Fibroblast of lung (primary cell): ENCODE results near the gene UBE2L6. TPM values are rescaled to one million over a fixed set of nuclear protein-coding genes. Genes with fewer than 3 reads are reported as not detected.

Experiments used
- DNase-seq, 2 donors: peaks; one replicate each; pipeline versions ENCODE4 v3.0.0 to v3.0.0-alpha.2; 2010; ENCODE audit warnings: low read depth in 2 of 2
- H2AFZ ChIP-seq: 2 replicates; pipeline ENCODE4 v1.5.1; 2012; ENCODE audit warnings: low read length, control low read depth, inconsistent platforms
- H3K27ac ChIP-seq: 2 replicates; pipeline ENCODE4 v1.5.1; 2011; ENCODE audit warnings: low read length, control low read depth; ENCODE audit not compliant: insufficient read depth
- H3K27me3 ChIP-seq: 2 replicates; pipeline ENCODE4 v1.5.1; 2011; ENCODE audit warnings: mild to moderate bottlenecking, low read length; ENCODE audit not compliant: control insufficient read depth, insufficient read depth
- H3K36me3 ChIP-seq: 2 replicates; pipeline ENCODE4 v1.5.1; 2011; ENCODE audit warnings: low read length; ENCODE audit not compliant: control insufficient read depth, insufficient read depth
- H3K4me1 ChIP-seq: 2 replicates; pipeline ENCODE4 v1.5.1; 2011; ENCODE audit warnings: low read length; ENCODE audit not compliant: control insufficient read depth, insufficient read depth; ENCODE audit errors: extremely low read depth
- H3K4me2 ChIP-seq: 2 replicates; pipeline ENCODE4 v1.5.1; 2011; ENCODE audit warnings: low read length, control low read depth; ENCODE audit not compliant: insufficient read depth; ENCODE audit errors: extremely low read depth
- H3K4me3 ChIP-seq, 4 experiments: fragments of 200-600 bp in 1 of 4; sonication (generic) in 1 of 4; replicated peaks in 1 of 4; 2 replicates each; pipeline ENCODE4 v1.5.1; 2011 to 2016; ENCODE audit warnings: low read length in 4 of 4, low read depth in 3 of 4, mild to moderate bottlenecking in 3 of 4, control low read depth in 2 of 4, inconsistent platforms in 1 of 4, mixed read lengths in 1 of 4; ENCODE audit not compliant: insufficient read depth in 1 of 4; ENCODE audit errors: control extremely low read depth in 1 of 4
- H3K79me2 ChIP-seq: 2 replicates; pipeline ENCODE4 v1.5.1; 2012; ENCODE audit warnings: mild to moderate bottlenecking, low read length, inconsistent platforms; ENCODE audit not compliant: control insufficient read depth, insufficient read depth
- H3K9ac ChIP-seq: 2 replicates; pipeline ENCODE4 v1.5.1; 2011; ENCODE audit warnings: mild to moderate bottlenecking, low read length, control low read depth; ENCODE audit not compliant: insufficient read depth
- H3K9me3 ChIP-seq: 2 replicates; pipeline ENCODE4 v1.5.1; 2012; ENCODE audit warnings: low read depth, low read length; ENCODE audit not compliant: control insufficient read depth, insufficient read depth
- H4K20me1 ChIP-seq: 2 replicates; pipeline ENCODE4 v1.5.1; 2011; ENCODE audit warnings: low read length; ENCODE audit not compliant: control insufficient read depth, insufficient read depth; ENCODE audit errors: extremely low read depth
- EZH2 ChIP-seq: IDR thresholded peaks from 2 replicates; pipeline ENCODE4 v1.5.1; 2012; ENCODE audit warnings: low read length, control low read depth, mild to moderate bottlenecking; ENCODE audit errors: missing control alignments
- polyA plus RNA-seq, 2 donors: library from polyadenylated mRNA; depleted of rRNA in 1 of 2; stranded (reverse) in 1 of 2; unstranded in 1 of 2; fragments of >200 nt; gene quantifications; 2 replicates each; pipeline ENCODE4 v1.2.1, GENCODE V29; 2011 to 2012; ENCODE audit warnings: missing spikeins in 1 of 2
- total RNA-seq: library from RNA; depleted of rRNA; stranded (reverse); fragments of >200 nt; gene quantifications from 2 replicates; pipeline ENCODE4 v1.2.1, GENCODE V29; 2014
- TF ChIP-seq, protein P1 (sequence below), 2 donors: IDR thresholded peaks in 1 of 2; conservative IDR thresholded peaks in 1 of 2; 1 replicate in 1 of 2; 2 replicates in 1 of 2; pipeline ENCODE4 v1.5.1; 2011 to 2012; ENCODE audit warnings: low read length in 2 of 2, control low read depth in 1 of 2, inconsistent platforms in 1 of 2, low read depth in 1 of 2, mild to moderate bottlenecking in 1 of 2

Gene UBE2L6
- total and polyA plus RNA-seq, 2 donors (not counting 1 experiment from before 2014, with no cell fraction given): 94.8 to 113 TPM

DNA sequence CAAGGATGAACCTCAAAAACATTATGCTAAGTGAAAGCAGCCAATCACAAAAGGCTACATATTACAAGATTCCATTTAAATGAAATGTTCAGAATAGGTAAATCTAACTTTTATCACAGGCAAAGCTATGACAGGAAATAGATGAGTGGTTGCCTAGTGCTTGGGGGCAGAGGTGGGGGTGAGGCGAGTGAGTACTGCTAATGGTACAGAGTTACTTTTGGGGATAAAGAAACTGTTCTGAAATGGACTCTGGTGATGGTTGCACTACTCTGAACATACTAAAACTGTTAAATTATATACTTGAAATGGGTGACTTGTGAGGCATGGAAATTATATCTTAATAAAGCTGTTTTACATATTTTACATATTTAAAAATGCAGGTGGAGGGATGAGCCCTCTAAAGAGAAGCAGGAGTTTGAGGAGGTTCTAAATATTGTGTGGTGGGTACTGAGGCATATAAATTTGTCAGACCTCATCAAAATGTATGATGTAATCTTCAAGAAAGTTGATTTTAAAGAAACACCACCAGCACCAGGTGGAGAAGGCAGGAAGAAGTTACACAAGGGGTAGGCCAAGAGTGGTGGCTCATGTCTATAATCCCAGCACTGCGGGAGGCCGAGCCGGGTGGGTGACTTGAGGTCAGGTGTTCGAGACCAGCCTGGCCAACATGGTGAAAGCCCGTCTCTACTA is 55.6 kb downstream of the UBE2L6 start:
- H3K36me3 ChIP-seq: peaks cover 3% of the 10 kb centered on the region
- TF ChIP-seq, protein P1, sequence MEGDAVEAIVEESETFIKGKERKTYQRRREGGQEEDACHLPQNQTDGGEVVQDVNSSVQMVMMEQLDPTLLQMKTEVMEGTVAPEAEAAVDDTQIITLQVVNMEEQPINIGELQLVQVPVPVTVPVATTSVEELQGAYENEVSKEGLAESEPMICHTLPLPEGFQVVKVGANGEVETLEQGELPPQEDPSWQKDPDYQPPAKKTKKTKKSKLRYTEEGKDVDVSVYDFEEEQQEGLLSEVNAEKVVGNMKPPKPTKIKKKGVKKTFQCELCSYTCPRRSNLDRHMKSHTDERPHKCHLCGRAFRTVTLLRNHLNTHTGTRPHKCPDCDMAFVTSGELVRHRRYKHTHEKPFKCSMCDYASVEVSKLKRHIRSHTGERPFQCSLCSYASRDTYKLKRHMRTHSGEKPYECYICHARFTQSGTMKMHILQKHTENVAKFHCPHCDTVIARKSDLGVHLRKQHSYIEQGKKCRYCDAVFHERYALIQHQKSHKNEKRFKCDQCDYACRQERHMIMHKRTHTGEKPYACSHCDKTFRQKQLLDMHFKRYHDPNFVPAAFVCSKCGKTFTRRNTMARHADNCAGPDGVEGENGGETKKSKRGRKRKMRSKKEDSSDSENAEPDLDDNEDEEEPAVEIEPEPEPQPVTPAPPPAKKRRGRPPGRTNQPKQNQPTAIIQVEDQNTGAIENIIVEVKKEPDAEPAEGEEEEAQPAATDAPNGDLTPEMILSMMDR (conservative IDR thresholded peaks at IDR 0.05 in 1 of 2, IDR thresholded peaks at IDR 0.05 in 1 of 2; ENCODE audit: low read depth in 1 of 2, low read length in 2 of 2): no peak
- TF ChIP-seq EZH2: no peak
- DNase-seq: no peak

DNA sequence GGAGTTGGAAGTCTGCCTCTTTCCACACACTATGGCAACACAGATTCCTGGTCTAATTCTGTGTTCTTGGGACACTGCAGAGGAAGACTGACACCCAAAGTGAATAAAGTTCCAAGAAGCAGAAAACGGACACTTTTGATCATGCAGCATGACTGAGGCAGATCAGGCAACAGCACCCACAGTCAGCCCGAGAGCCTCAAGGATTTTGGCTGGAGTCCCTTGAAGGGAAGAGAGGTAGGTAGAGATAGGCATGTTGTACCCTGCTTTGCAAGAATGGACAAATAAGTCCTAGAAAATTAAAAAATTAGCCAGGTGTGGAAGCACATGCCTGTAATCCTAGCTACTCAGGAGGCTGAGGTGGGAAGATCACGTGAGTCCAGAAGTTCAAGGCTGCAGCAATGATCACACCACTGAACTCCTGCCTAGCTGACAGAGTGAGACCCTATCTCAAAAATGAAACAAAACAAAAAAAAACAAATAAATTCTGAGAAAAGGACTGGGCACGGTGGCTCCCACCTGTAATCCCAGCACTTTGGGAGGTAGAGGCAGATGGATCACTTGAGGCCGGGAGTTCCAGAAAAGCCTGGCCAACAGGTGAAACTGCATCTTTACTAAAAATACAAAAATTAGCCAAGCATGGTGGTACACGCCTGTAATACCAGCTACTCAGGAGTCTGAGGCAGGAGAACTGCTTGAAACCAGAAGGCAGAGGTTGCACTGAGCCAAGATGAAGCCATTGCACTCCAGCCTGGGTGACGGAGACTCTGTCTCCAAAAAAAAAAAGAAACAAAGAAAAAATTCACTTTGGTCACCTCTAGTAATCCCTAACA is 58.9 kb downstream of the UBE2L6 start:
- H3K4me2 ChIP-seq: no peak overlapping the region
- no peaks in the 10 kb centered on the region for H3K4me1 ChIP-seq
- H3K9me3 ChIP-seq: no peaks in the 10 kb centered on the region
- no peak overlapping the region for H3K9ac ChIP-seq
- no peaks in the 10 kb centered on the region for H3K27me3 ChIP-seq
- H2AFZ ChIP-seq: no peak overlapping the region
- no peak overlapping the region for H3K4me3 ChIP-seq
- H3K36me3 ChIP-seq: peaks cover 3% of the 10 kb centered on the region
- no peaks in the 10 kb centered on the region for H3K79me2 ChIP-seq
- TF ChIP-seq, protein P1 (conservative IDR thresholded peaks at IDR 0.05 in 1 of 2, IDR thresholded peaks at IDR 0.05 in 1 of 2; ENCODE audit: low read depth in 1 of 2, low read length in 2 of 2): no peak
- TF ChIP-seq EZH2: no peak
- no peak overlapping the region for H3K27ac ChIP-seq
- no peak for DNase-seq
- no peaks in the 10 kb centered on the region for H4K20me1 ChIP-seq

More for the DNA sequence above, 55.6 kb downstream of the UBE2L6 start:
- peaks cover 3% of the 10 kb centered on the region for H3K4me1 ChIP-seq
- no peak overlapping the region for H3K4me2 ChIP-seq
- no peak overlapping the region for H3K4me3 ChIP-seq
- H3K27me3 ChIP-seq: no peaks in the 10 kb centered on the region
- H3K9me3 ChIP-seq: no peaks in the 10 kb centered on the region
- H3K9ac ChIP-seq: no peak overlapping the region
- H2AFZ ChIP-seq: no peak overlapping the region
- H4K20me1 ChIP-seq: no peaks in the 10 kb centered on the region
- H3K27ac ChIP-seq: no peak overlapping the region
- no peaks in the 10 kb centered on the region for H3K79me2 ChIP-seq

DNA sequence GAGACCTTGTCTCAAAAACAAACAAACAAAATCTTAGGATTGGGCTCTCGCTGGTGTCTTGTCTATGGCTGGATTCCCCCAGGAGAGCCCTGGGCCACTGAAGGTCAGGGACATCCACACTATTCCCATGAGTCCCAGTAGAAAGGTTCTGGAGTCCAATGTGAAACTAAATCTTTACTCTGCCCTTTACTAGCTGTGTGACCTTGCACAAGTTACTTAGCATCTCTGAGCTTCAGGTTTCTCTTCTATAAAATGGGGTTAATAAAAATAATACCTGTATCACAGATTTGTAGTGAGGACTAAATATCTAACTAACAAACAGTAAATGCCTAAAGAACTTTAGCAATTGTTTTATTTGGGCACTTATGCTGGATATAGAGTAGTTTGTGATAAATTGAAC is 61.0 kb downstream of the UBE2L6 start:
- no peaks in the 10 kb centered on the region for H3K4me1 ChIP-seq
- H3K36me3 ChIP-seq: no peaks in the 10 kb centered on the region
- H3K9me3 ChIP-seq: no peaks in the 10 kb centered on the region
- TF ChIP-seq, protein P1 (conservative IDR thresholded peaks at IDR 0.05 in 1 of 2, IDR thresholded peaks at IDR 0.05 in 1 of 2; ENCODE audit: low read depth in 1 of 2, low read length in 2 of 2): no peak
- no peak for TF ChIP-seq EZH2
- no peak overlapping the region for H3K9ac ChIP-seq
- no peak overlapping the region for H3K4me2 ChIP-seq
- no peaks in the 10 kb centered on the region for H4K20me1 ChIP-seq
- no peak overlapping the region for H3K4me3 ChIP-seq
- H3K27me3 ChIP-seq: no peaks in the 10 kb centered on the region
- no peaks in the 10 kb centered on the region for H3K79me2 ChIP-seq
- H2AFZ ChIP-seq: no peak overlapping the region
- H3K27ac ChIP-seq: no peak overlapping the region
- DNase-seq: no peak
